ENCODE data around the gene VPS50. TPM values are rescaled to one million over a fixed set of nuclear protein-coding genes. Genes with fewer than 3 reads are reported as not detected.
"Not testable (repeated sequence)": the region's sequence is repeated elsewhere in the genome, so short reads cannot be mapped to it uniquely, and the experiment has no call there.

Gene VPS50
- polyA plus RNA-seq, 1 donor from 2014 or later = 14.5 TPM

- H3K4me3 Mint-ChIP-seq = no peak overlapping the region
- no peaks in the 10 kb centered on the region for H3K9me3 Mint-ChIP-seq
- H3K4me1 Mint-ChIP-seq = peaks cover 0 to 2% (median 1%) of the 10 kb centered on the region in 3 donors
- H3K27ac Mint-ChIP-seq = peak overlapping the region in 1 of 3 donors; percentile 14
- no peaks in the 10 kb centered on the region for H3K27me3 Mint-ChIP-seq
- H3K36me3 Mint-ChIP-seq = peaks cover 16% of the 10 kb centered on the region
Observed at GRCh38 chr7:93279541-93279940, 47.4 kb downstream of the VPS50 start.

- H3K36me3 Mint-ChIP-seq = peaks cover 14% of the 10 kb centered on the region
- H3K4me3 Mint-ChIP-seq = no peak overlapping the region
- no peak overlapping the region for H3K27ac Mint-ChIP-seq
- no peaks in the 10 kb centered on the region for H3K9me3 Mint-ChIP-seq
- no peaks in the 10 kb centered on the region for H3K27me3 Mint-ChIP-seq
- no peaks in the 10 kb centered on the region for H3K4me1 Mint-ChIP-seq
Observed at GRCh38 chr7:93284908-93285307, 52.7 kb downstream of the VPS50 start.

GRCh38 chr7:93293229-93293628 is 61.1 kb downstream of the VPS50 start:
- H3K9me3 Mint-ChIP-seq = no peaks in the 10 kb centered on the region
- no peak overlapping the region for H3K4me3 Mint-ChIP-seq
- H3K36me3 Mint-ChIP-seq = peaks cover 4% of the 10 kb centered on the region
- H3K4me1 Mint-ChIP-seq = no peaks in the 10 kb centered on the region
- H3K27ac Mint-ChIP-seq = no peak overlapping the region
- no peaks in the 10 kb centered on the region for H3K27me3 Mint-ChIP-seq

GRCh38 chr7:93298206-93298605 is 66.0 kb downstream of the VPS50 start:
- no peaks in the 10 kb centered on the region for H3K4me1 Mint-ChIP-seq
- no peaks in the 10 kb centered on the region for H3K27me3 Mint-ChIP-seq
- peaks cover 3% of the 10 kb centered on the region for H3K36me3 Mint-ChIP-seq
- H3K9me3 Mint-ChIP-seq = no peaks in the 10 kb centered on the region
- H3K27ac Mint-ChIP-seq = no peak overlapping the region
- no peak overlapping the region for H3K4me3 Mint-ChIP-seq

- H3K27ac Mint-ChIP-seq = no peak overlapping the region
- H3K36me3 Mint-ChIP-seq = peaks cover 3% of the 10 kb centered on the region
- H3K4me3 Mint-ChIP-seq = no peak overlapping the region
- no peaks in the 10 kb centered on the region for H3K27me3 Mint-ChIP-seq
- H3K4me1 Mint-ChIP-seq = no peaks in the 10 kb centered on the region
- no peaks in the 10 kb centered on the region for H3K9me3 Mint-ChIP-seq
Observed at GRCh38 chr7:93298671-93299070, 66.5 kb downstream of the VPS50 start.

- Mint-ChIP-seq H3K27ac (peak overlapping the region in 1 of 3 donors; percentile 80), H3K27me3 (no peaks in the 10 kb centered on the region), H3K4me3 (no peak overlapping the region), H3K9me3 (no peaks in the 10 kb centered on the region), H3K4me1 (no peaks in the 10 kb centered on the region), H3K36me3 (peaks cover 3% of the 10 kb centered on the region)
Observed at GRCh38 chr7:93301736-93302135, 69.6 kb downstream of the VPS50 start.

- Mint-ChIP-seq H3K9me3 (no peaks in the 10 kb centered on the region), H3K36me3 (peaks cover 7% of the 10 kb centered on the region), H3K4me3 (no peak overlapping the region), H3K27me3 (no peaks in the 10 kb centered on the region), H3K27ac (no peak overlapping the region), H3K4me1 (no peaks in the 10 kb centered on the region)
Observed at GRCh38 chr7:93307131-93307660, 75.0 kb downstream of the VPS50 start.

GRCh38 chr7:93307943-93308342 is 75.8 kb downstream of the VPS50 start:
- H3K27me3 Mint-ChIP-seq = no peaks in the 10 kb centered on the region
- H3K4me1 Mint-ChIP-seq = no peaks in the 10 kb centered on the region
- H3K27ac Mint-ChIP-seq = no peak overlapping the region
- peaks cover 7% of the 10 kb centered on the region for H3K36me3 Mint-ChIP-seq
- H3K4me3 Mint-ChIP-seq = no peak overlapping the region
- no peaks in the 10 kb centered on the region for H3K9me3 Mint-ChIP-seq

GRCh38 chr7:93310346-93310745 is 78.2 kb downstream of the VPS50 start:
- Mint-ChIP-seq H3K27ac (no peak overlapping the region), H3K4me3 (no peak overlapping the region), H3K4me1 (no peaks in the 10 kb centered on the region), H3K36me3 (peaks cover 9% of the 10 kb centered on the region), H3K27me3 (no peaks in the 10 kb centered on the region), H3K9me3 (no peaks in the 10 kb centered on the region)

GRCh38 chr7:93314449-93314848 is 82.3 kb downstream of the VPS50 start:
- H3K9me3 Mint-ChIP-seq = no peaks in the 10 kb centered on the region
- no peak overlapping the region for H3K27ac Mint-ChIP-seq
- H3K4me3 Mint-ChIP-seq = no peak overlapping the region
- no peaks in the 10 kb centered on the region for H3K4me1 Mint-ChIP-seq
- peaks cover 12% of the 10 kb centered on the region for H3K36me3 Mint-ChIP-seq
- no peaks in the 10 kb centered on the region for H3K27me3 Mint-ChIP-seq

GRCh38 chr7:93315896-93316295 is 83.7 kb downstream of the VPS50 start:
- H3K27ac Mint-ChIP-seq = no peak overlapping the region
- H3K4me1 Mint-ChIP-seq = no peaks in the 10 kb centered on the region
- H3K4me3 Mint-ChIP-seq = no peak overlapping the region
- H3K9me3 Mint-ChIP-seq = no peaks in the 10 kb centered on the region
- no peaks in the 10 kb centered on the region for H3K27me3 Mint-ChIP-seq
- peaks cover 14% of the 10 kb centered on the region for H3K36me3 Mint-ChIP-seq

- Mint-ChIP-seq H3K4me1 (no peaks in the 10 kb centered on the region), H3K36me3 (peaks cover 14% of the 10 kb centered on the region), H3K27ac (no peak overlapping the region), H3K9me3 (no peaks in the 10 kb centered on the region), H3K4me3 (no peak overlapping the region), H3K27me3 (no peaks in the 10 kb centered on the region)
Observed at GRCh38 chr7:93316730-93317129, 84.6 kb downstream of the VPS50 start.

- Mint-ChIP-seq H3K27me3 (no peaks in the 10 kb centered on the region), H3K27ac (no peak overlapping the region), H3K4me3 (no peak overlapping the region), H3K4me1 (no peaks in the 10 kb centered on the region), H3K36me3 (peaks cover 13% of the 10 kb centered on the region), H3K9me3 (no peaks in the 10 kb centered on the region)
Observed at GRCh38 chr7:93320887-93321286, 88.7 kb downstream of the VPS50 start.

GRCh38 chr7:93326291-93326690 is 94.1 kb downstream of the VPS50 start:
- H3K4me3 Mint-ChIP-seq, H3K27me3 Mint-ChIP-seq, H3K4me1 Mint-ChIP-seq, H3K27ac Mint-ChIP-seq, H3K36me3 Mint-ChIP-seq, H3K9me3 Mint-ChIP-seq: not testable (repeated sequence)

GRCh38 chr7:93327006-93327633 is 95.0 kb downstream of the VPS50 start:
- Mint-ChIP-seq H3K4me3 (no peak overlapping the region), H3K4me1 (no peaks in the 10 kb centered on the region), H3K27ac (no peak overlapping the region), H3K9me3 (no peaks in the 10 kb centered on the region), H3K36me3 (peaks cover 10% of the 10 kb centered on the region), H3K27me3 (no peaks in the 10 kb centered on the region)

GRCh38 chr7:93331706-93332105 is 99.5 kb downstream of the VPS50 start:
- Mint-ChIP-seq H3K27ac (no peak overlapping the region), H3K27me3 (no peaks in the 10 kb centered on the region), H3K36me3 (peaks cover 11% of the 10 kb centered on the region)

More at GRCh38 chr7:93331706-93332105, 99.5 kb downstream of the VPS50 start:
- H3K4me3 Mint-ChIP-seq = no peak overlapping the region
- no peaks in the 10 kb centered on the region for H3K4me1 Mint-ChIP-seq
- no peaks in the 10 kb centered on the region for H3K9me3 Mint-ChIP-seq

Data from IgD-negative memory B cell (primary cell).